GM03348 (cell line): ENCODE measurements around the gene S100PBP.
A peak's percentile ranks its signal among the peaks of the same experiment; 100 is the strongest.

Experiments used
- DNase-seq: peaks from one replicate; pipeline ENCODE4 v3.0.0; 2012; ENCODE audit warnings: low spot score

S100PBP gene

GRCh38 chr1:32870615-32871363, 53.3 kb downstream of the S100PBP start, which contains the start of gene FNDC5:
TSS of gene FNDC5 (minus strand) at chr1:32870912.
- DNase-seq: peak; percentile 79

DNA sequence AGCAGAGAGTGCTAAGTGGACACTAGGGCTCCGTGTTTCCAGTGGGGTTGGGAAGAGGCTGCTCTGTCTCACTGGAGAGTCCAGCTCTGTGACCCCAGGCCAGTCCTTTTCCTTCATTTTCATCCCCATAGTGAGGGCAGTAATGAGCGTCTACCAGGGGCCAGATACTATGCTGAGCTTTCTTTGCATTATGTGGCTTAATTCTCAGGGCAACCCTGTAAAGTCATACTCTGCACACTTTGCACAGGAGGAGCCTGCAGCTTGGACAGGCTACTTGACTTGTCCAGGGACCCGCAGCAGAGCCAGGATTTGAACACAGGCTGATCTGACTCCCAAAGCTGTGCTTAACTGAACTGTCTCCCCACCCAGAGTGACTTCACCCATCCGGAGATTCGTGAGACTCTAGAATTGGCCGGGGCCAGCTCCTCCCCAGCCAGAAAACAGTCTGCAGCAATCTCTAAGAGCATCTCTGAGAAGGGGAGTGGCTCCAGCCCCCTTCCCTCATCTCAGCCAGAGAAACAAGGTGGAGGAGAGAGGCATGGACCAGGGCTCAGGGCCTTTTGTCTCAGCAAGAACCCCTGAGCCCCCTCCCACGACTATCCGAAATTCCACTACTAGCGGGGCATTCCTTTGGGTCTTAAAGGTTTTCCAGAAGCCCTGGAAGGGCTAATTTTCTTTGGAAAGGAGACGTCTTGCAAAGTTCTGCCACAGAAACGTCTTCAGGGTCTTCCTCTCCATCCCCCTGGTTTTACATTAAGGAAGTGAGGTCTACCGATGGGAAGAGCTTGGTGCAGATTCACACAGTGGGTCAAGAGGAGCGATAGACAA, 54.1 kb downstream of the S100PBP start:
- DNase-seq: peak; percentile 52

GRCh38 chr1:32872192-32872460, 54.7 kb downstream of the S100PBP start:
- no peak for DNase-seq

DNA sequence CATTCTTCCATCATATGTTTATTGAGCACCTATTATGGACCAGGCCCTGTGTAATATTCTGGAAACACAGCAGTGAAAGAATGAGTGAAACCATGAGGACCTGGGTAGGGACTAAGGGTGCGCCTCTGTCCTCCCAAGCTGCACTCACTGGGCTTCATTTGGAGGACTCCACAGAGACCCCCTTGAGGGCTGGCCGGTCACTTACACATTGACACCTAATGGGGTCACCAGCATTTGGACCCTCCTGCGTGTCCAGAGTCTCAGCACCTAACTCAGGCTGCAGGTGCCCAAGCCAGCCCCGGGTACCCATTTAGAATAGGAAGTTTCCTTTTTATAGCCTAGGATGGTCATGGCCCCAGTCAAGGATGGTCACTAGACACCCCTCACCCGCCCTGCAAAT, 56.0 kb downstream of the S100PBP start:
- no peak for DNase-seq

GRCh38 chr1:32874860-32875752, 57.7 kb downstream of the S100PBP start:
- no peak for DNase-seq

- peak; percentile 90 for DNase-seq
Observed at GRCh38 chr1:32876341-32877210, 59.1 kb downstream of the S100PBP start.

GRCh38 chr1:32877211-32878110, 60.0 kb downstream of the S100PBP start:
- no peak for DNase-seq

DNA sequence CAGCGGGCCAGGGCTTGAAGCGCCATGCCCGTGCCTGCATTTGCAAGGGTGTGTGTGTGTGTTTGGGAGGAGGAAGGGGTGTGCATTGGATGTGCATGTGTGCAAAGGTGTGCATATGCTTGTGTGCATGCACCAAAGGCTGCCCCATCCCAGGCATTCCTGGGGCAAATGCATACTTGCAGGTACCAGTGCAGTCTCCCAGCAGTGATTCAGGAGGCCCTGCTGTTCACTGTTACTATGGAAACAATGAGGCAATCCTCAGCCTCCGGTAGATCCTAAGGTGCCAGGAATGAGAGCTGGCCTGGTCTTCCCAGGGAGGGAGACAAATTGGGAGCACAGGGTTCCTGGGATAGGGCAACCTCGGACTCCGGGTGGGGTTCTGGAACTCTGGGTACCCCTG, 60.7 kb downstream of the S100PBP start:
- peak; percentile 45 for DNase-seq

- DNase-seq: no peak
Observed at GRCh38 chr1:32878637-32879041, 61.2 kb downstream of the S100PBP start.

DNA sequence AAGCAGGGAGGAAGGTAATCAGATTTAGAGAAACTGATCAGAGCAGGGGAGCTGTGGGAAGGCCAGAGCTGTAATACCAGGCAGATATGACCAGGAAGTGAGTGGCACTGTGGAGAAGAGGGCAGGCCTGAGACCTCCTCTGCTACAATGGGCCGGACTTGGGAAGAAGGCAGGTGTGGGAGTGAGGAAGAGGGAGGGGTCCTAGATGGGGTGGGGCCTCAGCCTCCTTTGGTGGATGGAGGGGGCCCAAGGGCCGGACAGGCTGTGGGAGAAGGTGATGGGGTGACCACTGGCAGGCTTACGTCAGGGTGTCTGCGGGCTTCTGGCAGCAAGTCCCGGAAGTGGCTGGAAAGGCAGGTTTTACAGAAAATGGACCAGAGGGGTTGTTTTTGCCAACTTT, 63.8 kb downstream of the S100PBP start:
- DNase-seq: no peak

- no peak for DNase-seq
Observed at GRCh38 chr1:32881871-32882850, 64.7 kb downstream of the S100PBP start.

GRCh38 chr1:32883338-32884031, 66.0 kb downstream of the S100PBP start:
- DNase-seq: no peak

GRCh38 chr1:32884032-32884372, 66.5 kb downstream of the S100PBP start:
- DNase-seq: no peak

- no peak for DNase-seq
Observed at GRCh38 chr1:32884726-32885125, 67.3 kb downstream of the S100PBP start.

DNA sequence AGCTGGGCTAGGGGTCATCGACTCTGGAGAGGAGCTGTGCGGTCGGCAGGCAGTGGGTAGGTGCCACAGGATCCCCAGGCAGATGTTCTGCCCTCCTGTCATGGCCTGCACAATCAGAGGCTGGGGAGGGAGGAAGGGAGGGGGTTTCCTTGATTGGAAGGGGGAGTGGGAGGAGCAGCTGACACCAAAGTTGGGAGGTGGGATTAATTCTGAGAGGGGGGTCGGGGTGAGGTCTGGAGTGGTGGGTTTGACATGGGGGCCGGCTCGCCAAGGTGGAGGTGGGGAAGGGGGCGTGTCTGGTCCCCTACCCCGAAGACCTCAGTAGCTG, 68.2 kb downstream of the S100PBP start:
- DNase-seq: no peak

DNA sequence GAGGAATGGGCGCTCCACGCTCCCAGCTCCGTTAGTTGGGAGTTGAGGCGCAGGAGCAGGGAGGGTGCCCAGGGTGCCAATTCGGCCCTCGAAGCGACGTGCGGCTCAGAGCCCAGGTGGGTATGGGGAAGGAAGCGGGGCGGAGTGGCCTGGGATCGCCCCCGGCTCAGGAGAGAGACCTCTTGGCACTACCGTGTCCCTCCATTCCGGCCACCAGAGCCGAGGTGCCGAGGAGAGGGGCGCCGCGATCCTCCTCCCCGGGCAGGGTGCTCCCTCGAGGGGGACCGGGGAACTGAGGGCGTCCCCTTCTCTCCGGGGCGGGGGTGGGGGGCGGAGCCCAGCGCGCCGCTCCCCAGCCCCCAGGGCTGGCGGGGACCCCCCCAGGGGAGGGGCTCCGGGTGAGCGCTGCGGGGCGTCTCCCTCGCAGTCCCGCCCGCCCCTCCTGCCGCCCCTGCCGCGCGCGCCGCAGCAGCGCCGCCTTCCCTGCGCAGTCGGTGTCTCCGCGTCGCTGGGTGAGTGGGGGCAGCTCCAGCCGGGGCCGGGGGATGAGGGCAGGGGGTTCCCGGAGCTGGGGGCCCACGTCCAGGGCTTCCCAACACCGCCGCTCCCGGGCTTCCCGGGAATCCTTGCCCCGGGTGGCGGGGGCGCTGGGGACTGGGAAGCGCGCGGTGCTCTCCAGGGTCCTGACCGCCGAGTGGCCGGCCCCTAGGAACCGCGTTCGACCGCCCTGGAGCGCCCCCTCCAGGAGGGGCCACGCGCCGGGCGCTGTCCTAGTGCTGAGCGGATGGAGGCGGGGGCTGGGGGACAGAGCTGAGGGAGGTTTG, 68.8 kb downstream of the S100PBP start, which contains the start of gene HPCA:
HPCA (plus strand) TSS at position 488 of the 824 bp plus-strand sequence. CDS start 2,408 bp downstream, outside the sequence.
- peak; percentile 88 for DNase-seq

- no peak for DNase-seq
Observed at GRCh38 chr1:32886828-32887414, 69.5 kb downstream of the S100PBP start.
